Lung (tissue), 12 donors: ENCODE results near the gene CTSD. TPM values are rescaled to one million over a fixed set of nuclear protein-coding genes. Genes with fewer than 3 reads are reported as not detected.

Experiments used
- ATAC-seq: fragments of 200-7000 bp; cut with Tn5 transposase; one replicate; pipeline ENCODE4 v1.9.1; 2020; ENCODE audit warnings: moderate number of reproducible peaks; ENCODE audit not compliant: insufficient read depth, low FRiP score
- DNase-seq, 3 donors: peaks; one replicate each; pipeline ENCODE4 v3.0.0-alpha.2; 2013 to 2017
- H3K27ac ChIP-seq, 2 donors: one replicate each; pipeline ENCODE4 v1.5.1; 2013; ENCODE audit warnings: mild to moderate bottlenecking in 2 of 2, moderate library complexity in 2 of 2, control low read depth in 1 of 2, inconsistent platforms in 1 of 2, low read depth in 1 of 2, low read length in 1 of 2
- H3K27me3 ChIP-seq, 3 donors: one replicate each; pipeline ENCODE4 v1.5.1; 2013; ENCODE audit warnings: low read length in 2 of 3; ENCODE audit not compliant: control insufficient read depth in 3 of 3, insufficient read depth in 3 of 3
- H3K36me3 ChIP-seq, 4 donors: one replicate each; pipeline ENCODE4 v1.5.1; 2013; ENCODE audit warnings: low read length in 4 of 4, mild to moderate bottlenecking in 1 of 4, moderate library complexity in 1 of 4; ENCODE audit not compliant: control insufficient read depth in 4 of 4, insufficient read depth in 4 of 4
- H3K4me1 ChIP-seq, 5 donors: one replicate each; pipeline ENCODE4 v1.5.1; 2013; ENCODE audit warnings: low read length in 5 of 5, mild to moderate bottlenecking in 2 of 5, moderate library complexity in 1 of 5; ENCODE audit not compliant: control insufficient read depth in 5 of 5, insufficient read depth in 5 of 5
- H3K4me3 ChIP-seq: one replicate; pipeline ENCODE4 v1.5.1; 2013; ENCODE audit warnings: mild to moderate bottlenecking, control low read depth, moderate library complexity
- H3K9ac ChIP-seq, 2 donors: one replicate each; pipeline ENCODE4 v1.5.1; 2013; ENCODE audit warnings: low read length in 2 of 2, control low read depth in 1 of 2; ENCODE audit not compliant: insufficient read depth in 1 of 2
- H3K9me3 ChIP-seq, 4 donors: one replicate each; pipeline ENCODE4 v1.5.1; 2013; ENCODE audit warnings: low read length in 3 of 4, mild to moderate bottlenecking in 1 of 4, moderate library complexity in 1 of 4; ENCODE audit not compliant: control insufficient read depth in 4 of 4, insufficient read depth in 3 of 4
- CTCF ChIP-seq: IDR thresholded peaks from 2 replicates; pipeline ENCODE4 v1.5.1; 2012; ENCODE audit warnings: mild to moderate bottlenecking; ENCODE audit errors: control extremely low read depth, extremely low read depth
- WGBS, 2 donors: extraction: QIAGEN DNeasy Blood & Tissue Kit; methylation state at CpG; one replicate each; pipeline ENCODE4 v1.1.7; 2013; 5-methylcytosine and 5-hydroxymethylcytosine counted together
- polyA plus RNA-seq, 2 donors: library from polyadenylated mRNA; stranded (reverse); fragments of 200-250 nt; gene quantifications; one replicate each; pipeline ENCODE4 v1.2.1, GENCODE V29; 2013
- total RNA-seq, 2 donors: library from RNA; depleted of rRNA in 1 of 2; stranded (reverse); fragments of >200 nt in 1 of 2; gene quantifications; one replicate each; pipeline ENCODE4 v1.2.1, GENCODE V29; 2014 to 2021
- donor health status: control.
- donor health status: control.
- donor health status: Bipolar disorder and iron deficiency.
- donor health status: healthy.
- donor health status: DM: yes; HTN: yes; CAD: no.

CTSD gene
- total and polyA plus RNA-seq, 4 donors = 388 to 2,177 (median 1,949) TPM

GRCh38 chr11:1776331-1776851 lies 12.7 kb upstream of the CTSD start:
- H3K36me3 ChIP-seq = no peaks in the 10 kb centered on the region
- ATAC-seq (no peak), DNase-seq (peak in 1 of 3 donors; percentile 10)
- peaks cover 0 to 3% (median 0%) of the 10 kb centered on the region in 3 donors for H3K27me3 ChIP-seq
- H3K27ac ChIP-seq = no peak overlapping the region
- no peak for TF ChIP-seq CTCF
- WGBS, 2 donors = 89 to 94% methylated on average over 11 of the region's 11 CpGs
- H3K4me1 ChIP-seq = peaks cover 0 to 2% (median 0%) of the 10 kb centered on the region in 5 donors
- H3K9me3 ChIP-seq = peaks cover 0 to 4% (median 2%) of the 10 kb centered on the region in 4 donors
- H3K4me3 ChIP-seq = no peak overlapping the region
- no peak overlapping the region for H3K9ac ChIP-seq

GRCh38 chr11:1774886-1775285 lies 11.2 kb upstream of the CTSD start:
- Histone ChIP-seq H3K9ac (no peak overlapping the region), H3K4me1 (peaks cover 0 to 2% (median 0%) of the 10 kb centered on the region in 5 donors), H3K9me3 (peaks cover 0 to 4% (median 2%) of the 10 kb centered on the region in 4 donors), H3K27me3 (peaks cover 0 to 5% (median 0%) of the 10 kb centered on the region in 3 donors), H3K27ac (no peak overlapping the region), H3K36me3 (no peaks in the 10 kb centered on the region), H3K4me3 (no peak overlapping the region)
- ATAC-seq (no peak), DNase-seq (no peak)
- WGBS, 2 donors = 86 to 87% methylated on average over 12 of the region's 12 CpGs
- no peak for TF ChIP-seq CTCF

GRCh38 chr11:1773994-1774550 lies 10.3 kb upstream of the CTSD start:
- H3K36me3 ChIP-seq = no peaks in the 10 kb centered on the region
- no peak for TF ChIP-seq CTCF
- ATAC-seq (no peak), DNase-seq (no peak)
- H3K4me3 ChIP-seq = no peak overlapping the region
- 90 to 94% methylated on average over 11 of the region's 11 CpGs for WGBS, 2 donors
- no peak overlapping the region for H3K9ac ChIP-seq
- H3K9me3 ChIP-seq = peaks cover 0 to 4% (median 1%) of the 10 kb centered on the region in 4 donors
- H3K27me3 ChIP-seq = peaks cover 0 to 5% (median 0%) of the 10 kb centered on the region in 3 donors
- H3K4me1 ChIP-seq = peaks cover 0 to 2% (median 0%) of the 10 kb centered on the region in 5 donors
- no peak overlapping the region for H3K27ac ChIP-seq
